HepG2 (cell line): ENCODE measurements around the gene SMPX. TPM values are rescaled to one million over a fixed set of nuclear protein-coding genes. Genes with fewer than 3 reads are reported as not detected.

Experiments used
- ATAC-seq: fragments of 200-7000 bp; cut with Tn5 transposase; 3 replicates; pipeline ENCODE4 v1.9.1; 2020; ENCODE audit warnings: mild to moderate bottlenecking, moderate library complexity
- BruUV-seq: library from RNA; stranded (reverse); fragments of 400-500 nt; replicated peaks from 2 replicates; lab custom pipeline; 2021; lab: Mats Ljungman, UMichigan
- CTCF ChIA-PET: fragments of 300-600 bp; formaldehyde crosslinking; extraction: SDS; loops from one replicate; lab custom pipeline; 2021; ENCODE audit warnings: low total read pairs, inconsistent platforms, low intra/inter-chr PET ratio; lab: Yijun Ruan, JAX
- POLR2A ChIA-PET: fragments of 350-600 bp; sonication (Branson Sonifier 250); formaldehyde crosslinking; loops from one replicate; lab custom pipeline; 2020; ENCODE audit warnings: antibody characterized with exemption, inconsistent platforms; lab: Yijun Ruan, JAX
- DNase-seq: peaks from one replicate; pipeline ENCODE4 v3.0.0-alpha.2; 2015; ENCODE audit warnings: low spot score
- FAIRE-seq: peaks from 3 replicates; lab custom pipeline; 2011; peaks lifted over from hg19 to GRCh38; lab: Jason Lieb, UNC
- H2AFZ ChIP-seq: one replicate; pipeline ENCODE4 v1.6.1; 2011; ENCODE audit warnings: low read length, inconsistent platforms
- H3K27ac ChIP-seq: fragments of 300-600 bp; 3 replicates; pipeline ENCODE4 v1.8.0; 2011; ENCODE audit warnings: mixed run types, mild to moderate bottlenecking, mixed read lengths, low read length, inconsistent platforms; ENCODE audit not compliant: insufficient read depth; ENCODE audit errors: extremely low read length
- H3K27me3 ChIP-seq, 2 experiments: fragments of 200-600 bp in 1 of 2; 2 replicates in 1 of 2; 3 replicates in 1 of 2; pipeline versions ENCODE4 v1.6.0 to v1.8.0; 2011; ENCODE audit warnings: low read length in 2 of 2, mild to moderate bottlenecking in 2 of 2, moderate library complexity in 2 of 2, inconsistent platforms in 1 of 2; ENCODE audit not compliant: insufficient read depth in 2 of 2, control insufficient read depth in 1 of 2
- H3K36me3 ChIP-seq, 2 experiments: fragments of 200-600 bp in 1 of 2; replicated peaks in 1 of 2; 2 replicates in 1 of 2; 3 replicates in 1 of 2; pipeline versions ENCODE4 v1.5.1 to v1.8.0; 2011; ENCODE audit warnings: low read length in 2 of 2, inconsistent platforms in 1 of 2; ENCODE audit not compliant: insufficient read depth in 2 of 2, control insufficient read depth in 1 of 2
- H3K4me1 ChIP-seq: 2 replicates; pipeline ENCODE4 v1.5.1; 2012; ENCODE audit warnings: low read length, inconsistent platforms; ENCODE audit not compliant: insufficient read depth
- H3K4me2 ChIP-seq: 2 replicates; pipeline ENCODE4 v1.6.0; 2011; ENCODE audit warnings: low read depth, low read length, inconsistent platforms
- H3K4me3 ChIP-seq, 3 experiments: fragments of 200-600 bp in 1 of 3; sonication (generic), shearing (Covaris generic) in 1 of 3; replicated peaks in 1 of 3; 2 replicates each; pipeline ENCODE4 v1.5.1; 2011 to 2016; ENCODE audit warnings: low read length in 3 of 3, inconsistent platforms in 2 of 3, low read depth in 2 of 3, mild to moderate bottlenecking in 2 of 3, control low read depth in 1 of 3, mixed read lengths in 1 of 3; ENCODE audit not compliant: insufficient read depth in 1 of 3
- H3K79me2 ChIP-seq: one replicate; pipeline ENCODE4 v1.6.1; 2011; ENCODE audit warnings: low read length, inconsistent platforms; ENCODE audit not compliant: insufficient read depth
- H3K9ac ChIP-seq: 2 replicates; pipeline ENCODE4 v1.6.0; 2011; ENCODE audit warnings: mild to moderate bottlenecking, low read depth, low read length, inconsistent platforms; ENCODE audit not compliant: insufficient read depth
- H3K9me3 ChIP-seq: 2 replicates; pipeline ENCODE4 v1.5.1; 2012; ENCODE audit warnings: mild to moderate bottlenecking, low read length
- H4K20me1 ChIP-seq: 2 replicates; pipeline ENCODE4 v1.6.0; 2011; ENCODE audit warnings: inconsistent platforms, mild to moderate bottlenecking, low read length, moderate library complexity; ENCODE audit not compliant: insufficient read depth
- BORCS8-MEF2B ChIP-seq: sonication (generic); formaldehyde crosslinking; IDR thresholded peaks from 2 replicates; pipeline ENCODE4 v1.8.0; 2022; ENCODE audit warnings: mild to moderate bottlenecking, missing genetic modification reagents
- GMEB1 ChIP-seq: sonication (generic); formaldehyde crosslinking; IDR thresholded peaks from 2 replicates; pipeline ENCODE4 v1.5.1; 2020; ENCODE audit warnings: missing genetic modification reagents, mild to moderate bottlenecking, borderline replicate concordance
- HDAC1 ChIP-seq: sonication (generic); formaldehyde crosslinking; IDR thresholded peaks from 2 replicates; pipeline ENCODE4 v1.5.1; 2020; ENCODE audit warnings: mild to moderate bottlenecking, missing genetic modification reagents
- MLXIP ChIP-seq: sonication (generic); formaldehyde crosslinking; IDR thresholded peaks from 2 replicates; pipeline ENCODE4 v1.9.0; 2021; ENCODE audit warnings: missing genetic modification reagents, borderline replicate concordance
- NONO ChIP-seq, 2 experiments: fragments of 450-650 bp in 1 of 2; sonication (generic) in 1 of 2; formaldehyde crosslinking in 1 of 2; IDR thresholded peaks in 1 of 2; conservative IDR thresholded peaks in 1 of 2; 2 replicates each; pipeline versions ENCODE4 v1.6.1 to v1.8.0; 2017 to 2022; ENCODE audit warnings: mild to moderate bottlenecking in 1 of 2, missing genetic modification reagents in 1 of 2, moderate library complexity in 1 of 2
- POLR2A ChIP-seq, 2 experiments: IDR thresholded peaks; 2 replicates each; pipeline ENCODE4 v1.6.1; 2011; ENCODE audit warnings: low read depth in 2 of 2, low read length in 2 of 2, mild to moderate bottlenecking in 1 of 2, moderate library complexity in 1 of 2; ENCODE audit not compliant: insufficient read depth in 1 of 2
- PPARG ChIP-seq: conservative IDR thresholded peaks from 2 replicates; pipeline ENCODE4 v1.6.1; 2016; ENCODE audit warnings: missing biosample characterization, missing genetic modification reagents
- SP140L ChIP-seq: sonication (generic); formaldehyde crosslinking; IDR thresholded peaks from 2 replicates; pipeline ENCODE4 v1.4.0; 2020; ENCODE audit warnings: missing genetic modification reagents, borderline replicate concordance
- ZBTB37 ChIP-seq: sonication (generic); formaldehyde crosslinking; IDR thresholded peaks from 2 replicates; pipeline ENCODE4 v1.4.0; 2020; ENCODE audit warnings: mild to moderate bottlenecking, missing genetic modification reagents
- ZNF747 ChIP-seq: sonication (generic); formaldehyde crosslinking; IDR thresholded peaks from 2 replicates; pipeline ENCODE4 v1.8.1; 2023; ENCODE audit warnings: missing genetic modification reagents, mild to moderate bottlenecking, borderline replicate concordance
- ZNF75D ChIP-seq: sonication (generic); formaldehyde crosslinking; IDR thresholded peaks from 2 replicates; pipeline ENCODE4 v1.8.1; 2023; ENCODE audit warnings: missing genetic modification reagents, mild to moderate bottlenecking, borderline replicate concordance
- WGBS: methylation state at CpG from one replicate; pipeline ENCODE4 v1.1.6; 2017; ENCODE audit warnings: low lambda C conversion rate; 5-methylcytosine and 5-hydroxymethylcytosine counted together
- in situ Hi-C: cut with HindIII; loops from 2 replicates; pipeline ENCODE4 v1.10.0; 2017; ENCODE audit warnings: low pct_unique_long_range_greater_than_20kb; ENCODE audit not compliant: extremely low pct_ligation_motif_present
- intact Hi-C: fragments of 100-400 bp; cut with micrococcal nuclease; formaldehyde crosslinking; loops from one replicate; pipeline ENCODE4 v1.10.0; 2022; ENCODE audit not compliant: unreplicated experiment
- polyA plus RNA-seq, 8 experiments: library from polyadenylated mRNA; depleted of rRNA in 3 of 8; stranded (reverse) in 7 of 8; unstranded in 1 of 8; fragments of >200 nt; fragmentation: Illumina TruSeq in 4 of 8; extraction: Trizol in 4 of 8; gene quantifications; 2 replicates each; pipeline versions ENCODE4 v1.2.1 to v1.2.3, GENCODE V29; 2011 to 2016; ENCODE audit warnings: low read depth in 4 of 8, missing spikeins in 1 of 8, mixed read lengths in 1 of 8; ENCODE audit not compliant: insufficient read depth in 1 of 8
- total RNA-seq, 5 experiments: library from RNA; depleted of rRNA; stranded (reverse); fragments of >200 nt; fragmentation: Illumina TruSeq; extraction: Trizol; gene quantifications; 2 replicates each; pipeline ENCODE4 v1.2.3, GENCODE V29; 2016; ENCODE audit warnings: low read depth in 1 of 5
- TF ChIP-seq, protein P1 (sequence below): sonication (generic); formaldehyde crosslinking; IDR thresholded peaks from 2 replicates; pipeline ENCODE4 v1.4.0; 2020; ENCODE audit warnings: missing genetic modification reagents
- TF ChIP-seq, protein P2 (sequence below): sonication (generic); formaldehyde crosslinking; IDR thresholded peaks from 2 replicates; pipeline ENCODE4 v1.5.1; 2020; ENCODE audit warnings: mild to moderate bottlenecking, missing genetic modification reagents, moderate library complexity

The SMPX gene
- total and polyA plus RNA-seq, 2 of the 13 experiments (the other 11 are each of a cell fraction or from before 2014, with no cell fraction given) = 0.95 to 1.8 TPM

- CTCF ChIA-PET = no interaction called here
- no TSS peak for BruUV-seq
- H3K4me2 ChIP-seq = no peak overlapping the region
- POLR2A ChIA-PET = no interaction called here
- no peak overlapping the region for H3K27ac ChIP-seq
- H3K4me3 ChIP-seq = no peak overlapping the region
- no peak for DNase-seq
- intact Hi-C loops = no loop called here
- no peak for ATAC-seq
- no peaks in the 10 kb centered on the region for H3K27me3 ChIP-seq
- in situ Hi-C loops = loop anchor here (25.0 kb wide), 1 partner anchor 1207 kb away; no protein-coding TSS in a partner anchor
- no peak overlapping the region for H2AFZ ChIP-seq
- no peak for FAIRE-seq
- no peaks in the 10 kb centered on the region for H4K20me1 ChIP-seq
- no peaks in the 10 kb centered on the region for H3K79me2 ChIP-seq
- no peak overlapping the region for H3K9ac ChIP-seq
- no peaks in the 10 kb centered on the region for H3K36me3 ChIP-seq
- WGBS = 100% methylated on average over 3 of the region's 3 CpGs
- H3K4me1 ChIP-seq = peaks cover 32% of the 10 kb centered on the region
- H3K9me3 ChIP-seq = no peaks in the 10 kb centered on the region
- TF ChIP-seq GMEB1 (CRISPR knock-in tag) = no peak
- TF ChIP-seq ZBTB37 (CRISPR knock-in tag) = no peak
- no peak for TF ChIP-seq NONO (IDR thresholded peaks at IDR 0.05)
- no peak for TF ChIP-seq NONO (CRISPR knock-in tag; conservative IDR thresholded peaks at IDR 0.05)
- TF ChIP-seq POLR2A (IDR thresholded peaks at IDR 0.05; ENCODE audit: insufficient read depth in 1 of 2, low read depth in 2 of 2, low read length in 2 of 2) = no peak
- TF ChIP-seq MLXIP (CRISPR knock-in tag) = no peak
- no peak for TF ChIP-seq SP140L (CRISPR knock-in tag)
- TF ChIP-seq PPARG (CRISPR knock-in tag) = no peak
- TF ChIP-seq, protein P1, sequence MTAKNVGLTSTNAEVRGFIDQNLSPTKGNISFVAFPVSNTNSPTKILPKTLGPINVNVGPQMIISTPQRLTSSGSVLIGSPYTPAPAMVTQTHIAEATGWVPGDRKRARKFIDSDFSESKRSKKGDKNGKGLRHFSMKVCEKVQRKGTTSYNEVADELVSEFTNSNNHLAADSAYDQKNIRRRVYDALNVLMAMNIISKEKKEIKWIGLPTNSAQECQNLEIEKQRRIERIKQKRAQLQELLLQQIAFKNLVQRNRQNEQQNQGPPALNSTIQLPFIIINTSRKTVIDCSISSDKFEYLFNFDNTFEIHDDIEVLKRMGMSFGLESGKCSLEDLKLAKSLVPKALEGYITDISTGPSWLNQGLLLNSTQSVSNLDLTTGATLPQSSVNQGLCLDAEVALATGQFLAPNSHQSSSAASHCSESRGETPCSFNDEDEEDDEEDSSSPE = no peak
- TF ChIP-seq ZNF75D (CRISPR knock-in tag) = no peak
- TF ChIP-seq, protein P2, sequence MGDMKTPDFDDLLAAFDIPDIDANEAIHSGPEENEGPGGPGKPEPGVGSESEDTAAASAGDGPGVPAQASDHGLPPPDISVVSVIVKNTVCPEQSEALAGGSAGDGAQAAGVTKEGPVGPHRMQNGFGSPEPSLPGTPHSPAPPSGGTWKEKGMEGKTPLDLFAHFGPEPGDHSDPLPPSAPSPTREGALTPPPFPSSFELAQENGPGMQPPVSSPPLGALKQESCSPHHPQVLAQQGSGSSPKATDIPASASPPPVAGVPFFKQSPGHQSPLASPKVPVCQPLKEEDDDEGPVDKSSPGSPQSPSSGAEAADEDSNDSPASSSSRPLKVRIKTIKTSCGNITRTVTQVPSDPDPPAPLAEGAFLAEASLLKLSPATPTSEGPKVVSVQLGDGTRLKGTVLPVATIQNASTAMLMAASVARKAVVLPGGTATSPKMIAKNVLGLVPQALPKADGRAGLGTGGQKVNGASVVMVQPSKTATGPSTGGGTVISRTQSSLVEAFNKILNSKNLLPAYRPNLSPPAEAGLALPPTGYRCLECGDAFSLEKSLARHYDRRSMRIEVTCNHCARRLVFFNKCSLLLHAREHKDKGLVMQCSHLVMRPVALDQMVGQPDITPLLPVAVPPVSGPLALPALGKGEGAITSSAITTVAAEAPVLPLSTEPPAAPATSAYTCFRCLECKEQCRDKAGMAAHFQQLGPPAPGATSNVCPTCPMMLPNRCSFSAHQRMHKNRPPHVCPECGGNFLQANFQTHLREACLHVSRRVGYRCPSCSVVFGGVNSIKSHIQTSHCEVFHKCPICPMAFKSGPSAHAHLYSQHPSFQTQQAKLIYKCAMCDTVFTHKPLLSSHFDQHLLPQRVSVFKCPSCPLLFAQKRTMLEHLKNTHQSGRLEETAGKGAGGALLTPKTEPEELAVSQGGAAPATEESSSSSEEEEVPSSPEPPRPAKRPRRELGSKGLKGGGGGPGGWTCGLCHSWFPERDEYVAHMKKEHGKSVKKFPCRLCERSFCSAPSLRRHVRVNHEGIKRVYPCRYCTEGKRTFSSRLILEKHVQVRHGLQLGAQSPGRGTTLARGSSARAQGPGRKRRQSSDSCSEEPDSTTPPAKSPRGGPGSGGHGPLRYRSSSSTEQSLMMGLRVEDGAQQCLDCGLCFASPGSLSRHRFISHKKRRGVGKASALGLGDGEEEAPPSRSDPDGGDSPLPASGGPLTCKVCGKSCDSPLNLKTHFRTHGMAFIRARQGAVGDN = no peak
- no peak for TF ChIP-seq ZNF747 (CRISPR knock-in tag)
- no peak for TF ChIP-seq HDAC1 (CRISPR knock-in tag)
- no peak for TF ChIP-seq BORCS8-MEF2B
Measured at GRCh38 chrX:21744060-21744459, 13.9 kb downstream of the SMPX start.
